KOPT-K1 (cell line): ENCODE measurements around the gene PHAF1.

Experiments
- H3K27ac ChIP-seq: fragments of 200-600 bp; sonication (generic); 2 replicates; pipeline ENCODE4 v1.5.1; 2016; ENCODE audit warnings: antibody characterized with exemption, mild to moderate bottlenecking, low read depth, low read length; ENCODE audit not compliant: poor library complexity, severe bottlenecking
- H3K36me3 ChIP-seq: fragments of 200-600 bp; sonication (generic); 2 replicates; pipeline ENCODE4 v1.5.1; 2017; ENCODE audit warnings: antibody characterized with exemption, mild to moderate bottlenecking, low read length, moderate library complexity; ENCODE audit not compliant: insufficient read depth
- H3K9me3 ChIP-seq: fragments of 200-600 bp; sonication (generic); 2 replicates; pipeline ENCODE4 v1.5.1; 2017; ENCODE audit warnings: antibody characterized with exemption, low read length, mild to moderate bottlenecking; ENCODE audit not compliant: insufficient read depth, poor library complexity, severe bottlenecking

PHAF1 gene

GRCh38 chr16:67197704-67198103 lies 88.0 kb downstream of the PHAF1 start:
- no peak overlapping the region for H3K27ac ChIP-seq
- peaks cover 95% of the 10 kb centered on the region for H3K36me3 ChIP-seq
- H3K9me3 ChIP-seq, result no peaks in the 10 kb centered on the region
